B cell (primary cell): ENCODE results near the gene LHPP. TPM values are rescaled to one million over a fixed set of nuclear protein-coding genes. Genes with fewer than 3 reads are reported as not detected.

Experiments
- ATAC-seq: fragments of 200-7000 bp; cut with Tn5 transposase; one replicate; pipeline ENCODE4 v1.10.0; 2021; ENCODE audit warnings: low read depth, mild to moderate bottlenecking, moderate number of reproducible peaks, moderate library complexity
- CTCF ChIA-PET: fragments of 350-600 bp; sonication (Branson Sonifier 250); formaldehyde crosslinking; loops from one replicate; lab custom pipeline; 2021; ENCODE audit warnings: antibody characterized with exemption, inconsistent platforms; lab: Charles Lee
- POLR2A ChIA-PET: fragments of 350-600 bp; sonication (Branson Sonifier 250); formaldehyde crosslinking; loops from one replicate; lab custom pipeline; 2021; ENCODE audit warnings: antibody characterized with exemption; lab: Charles Lee
- DNase-seq: peaks from one replicate; pipeline ENCODE4 v3.0.0; 2013
- H2AFZ ChIP-seq: 2 replicates; pipeline ENCODE4 v1.6.1; 2012; ENCODE audit warnings: mild to moderate bottlenecking, low read depth, low read length; ENCODE audit not compliant: insufficient read depth, poor library complexity, severe bottlenecking
- H3K27ac ChIP-seq, 2 donors: 1 replicate in 1 of 2; 2 replicates in 1 of 2; pipeline ENCODE4 v1.5.1; 2012 to 2013; ENCODE audit warnings: low read length in 2 of 2, mild to moderate bottlenecking in 2 of 2, moderate library complexity in 1 of 2
- H3K27me3 ChIP-seq, 4 experiments: fragments of 200-600 bp in 1 of 4; sonication (generic) in 1 of 4; replicated peaks in 1 of 4; 1 replicate in 2 of 4; 2 replicates in 2 of 4; pipeline versions ENCODE4 v1.6.1 to v1.7.0; 2013 to 2016; ENCODE audit warnings: low read length in 3 of 4, mild to moderate bottlenecking in 2 of 4, mixed read lengths in 1 of 4, moderate library complexity in 1 of 4; ENCODE audit not compliant: insufficient read depth in 4 of 4, control insufficient read depth in 3 of 4; ENCODE audit errors: control extremely low read depth in 1 of 4
- H3K36me3 ChIP-seq, 2 experiments: replicated peaks in 1 of 2; 1 replicate in 1 of 2; 2 replicates in 1 of 2; pipeline versions ENCODE4 v1.6.1 to v1.7.1; 2013; ENCODE audit warnings: low read length in 1 of 2; ENCODE audit not compliant: insufficient read depth in 2 of 2, control insufficient read depth in 1 of 2; ENCODE audit errors: control extremely low read depth in 1 of 2, extremely low read depth in 1 of 2
- H3K4me1 ChIP-seq, 2 donors: fragments of 200-600 bp in 1 of 2; sonication (generic) in 1 of 2; 1 replicate in 1 of 2; 2 replicates in 1 of 2; pipeline versions ENCODE4 v1.5.1 to v1.6.1; 2013 to 2017; ENCODE audit warnings: low read length in 2 of 2; ENCODE audit not compliant: control insufficient read depth in 2 of 2, insufficient read depth in 2 of 2
- H3K4me2 ChIP-seq: replicated peaks from 2 replicates; pipeline ENCODE3; 2012; ENCODE audit warnings: mild to moderate bottlenecking, low read depth, low read length; ENCODE audit not compliant: poor library complexity, severe bottlenecking
- H3K4me3 ChIP-seq, 5 experiments: fragments of 200-600 bp in 1 of 5; sonication (generic) in 1 of 5; 1 replicate in 3 of 5; 2 replicates in 2 of 5; pipeline versions ENCODE4 v1.5.1 to v1.7.0; 2011 to 2016; ENCODE audit warnings: low read length in 4 of 5, mild to moderate bottlenecking in 4 of 5, low read depth in 2 of 5, control low read depth in 1 of 5, moderate library complexity in 1 of 5; ENCODE audit not compliant: insufficient read depth in 1 of 5; ENCODE audit errors: control extremely low read depth in 1 of 5, extremely low read depth in 1 of 5
- H3K79me2 ChIP-seq: fragments of 200-600 bp; sonication (generic); one replicate; pipeline ENCODE4 v1.6.0; 2016; ENCODE audit warnings: low read length; ENCODE audit not compliant: control insufficient read depth, insufficient read depth
- H3K9ac ChIP-seq: fragments of 200-600 bp; sonication (generic); 2 replicates; pipeline ENCODE4 v1.6.1; 2017; ENCODE audit warnings: mild to moderate bottlenecking, low read length, moderate library complexity
- H3K9me3 ChIP-seq, 3 donors: one replicate each; pipeline versions ENCODE4 v1.6.1 to v1.7.1; 2013; ENCODE audit warnings: low read length in 2 of 3; ENCODE audit not compliant: control insufficient read depth in 2 of 3, insufficient read depth in 1 of 3; ENCODE audit errors: control extremely low read depth in 1 of 3
- H4K20me1 ChIP-seq: 2 replicates; pipeline ENCODE4 v1.6.0; 2012; ENCODE audit warnings: mild to moderate bottlenecking, low read length; ENCODE audit not compliant: insufficient read depth, control insufficient read depth, poor library complexity, severe bottlenecking
- H3K27ac Mint-ChIP-seq: one replicate; pipeline ENCODE4 v1.8.0; 2021; ENCODE audit warnings: mixed read lengths
- H3K27me3 Mint-ChIP-seq: one replicate; pipeline ENCODE4 v1.8.0; 2021; ENCODE audit warnings: mixed read lengths
- H3K4me1 Mint-ChIP-seq: one replicate; pipeline ENCODE4 v1.8.0; 2021; ENCODE audit warnings: mixed read lengths
- H3K4me3 Mint-ChIP-seq: one replicate; pipeline ENCODE4 v1.8.0; 2021; ENCODE audit warnings: mixed read lengths
- H3K9me3 Mint-ChIP-seq: one replicate; pipeline ENCODE4 v1.8.0; 2022; ENCODE audit warnings: mixed read lengths; ENCODE audit not compliant: insufficient read depth
- CTCF ChIP-seq: fragments of 200-600 bp; IDR thresholded peaks from one replicate; pipeline ENCODE4 v1.8.0; 2022; ENCODE audit warnings: antibody characterized with exemption, mild to moderate bottlenecking
- EZH2 ChIP-seq: IDR thresholded peaks from 2 replicates; pipeline ENCODE4 v1.6.1; 2012; ENCODE audit warnings: borderline replicate concordance, low read depth, mild to moderate bottlenecking, moderate library complexity, low read length; ENCODE audit not compliant: insufficient read depth, poor library complexity, severe bottlenecking
- WGBS: methylation state at CpG from one replicate; pipeline ENCODE4 v1.1.5; 2013; ENCODE audit warnings: missing lambda C conversion rate; ENCODE audit not compliant: insufficient coverage; 5-methylcytosine and 5-hydroxymethylcytosine counted together
- intact Hi-C: fragments of 100-400 bp; cut with micrococcal nuclease; formaldehyde crosslinking; loops from one replicate; pipeline ENCODE4 v1.10.0; 2022
- polyA plus RNA-seq: library from polyadenylated mRNA; depleted of rRNA; stranded (reverse); fragments of >200 nt; gene quantifications from 2 replicates; pipeline ENCODE4 v1.2.3, GENCODE V29; 2012
- total RNA-seq, 2 donors: library from RNA; stranded (reverse); fragments of 120-200 nt in 1 of 2; gene quantifications; 1 replicate in 1 of 2; 2 replicates in 1 of 2; pipeline versions ENCODE4 v1.2.3 to v1.2.4, GENCODE V29; 2013 to 2022

LHPP gene
- total and polyA plus RNA-seq, 2 donors (not counting 1 experiment from before 2014, with no cell fraction given), result 60.2 to 83.5 TPM

DNA sequence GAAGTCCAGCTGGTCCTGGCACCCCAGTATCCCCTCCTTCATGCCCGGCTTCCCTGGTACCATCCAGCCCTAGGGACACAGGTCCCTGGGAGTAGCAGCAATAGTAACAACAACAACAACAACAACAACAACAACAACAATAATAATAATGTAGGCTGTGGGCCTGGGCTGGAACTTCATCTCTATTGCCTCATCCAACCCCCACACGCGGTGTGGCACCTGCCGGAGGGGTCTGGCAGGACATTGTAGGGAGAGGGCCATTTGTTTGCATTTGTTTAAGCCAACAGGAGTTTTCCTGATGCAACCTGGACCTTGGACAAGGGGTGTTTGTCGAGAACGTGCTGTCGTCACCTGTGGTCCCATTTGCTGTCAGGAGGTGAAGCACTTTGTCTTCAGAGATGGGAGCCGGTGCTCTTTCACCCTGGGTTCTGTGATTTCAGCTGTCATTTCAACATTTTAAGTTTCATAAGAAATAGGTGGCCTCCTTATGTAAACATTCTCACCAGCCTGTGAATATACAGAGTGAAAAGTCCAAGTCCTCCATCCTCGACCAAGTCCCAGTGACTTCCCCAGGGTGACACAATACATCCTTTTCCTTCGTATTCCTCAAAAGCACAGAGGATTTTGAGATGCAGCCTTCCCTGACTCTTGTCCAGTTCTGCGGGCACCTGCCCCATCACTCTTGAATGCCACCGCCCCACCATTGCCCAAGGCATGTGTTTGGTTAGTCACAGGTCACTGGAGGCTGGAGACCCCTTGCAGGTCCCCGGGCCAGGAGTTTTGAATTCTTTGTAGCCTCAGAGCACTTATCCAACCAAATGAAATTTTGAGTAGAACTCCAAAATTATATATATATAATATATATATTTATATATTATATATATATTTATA is 9.2 kb downstream of the LHPP start:
- no peak overlapping the region for H3K4me3 ChIP-seq
- ATAC-seq (no peak), DNase-seq (no peak)
- peaks cover 0 to 3% of the 10 kb centered on the region in 2 experiments for H3K36me3 ChIP-seq
- H2AFZ ChIP-seq, result no peak overlapping the region
- no peak overlapping the region for H3K9ac ChIP-seq
- Mint-ChIP-seq H3K4me1 (peaks cover 18% of the 10 kb centered on the region), H3K27ac (no peak overlapping the region), H3K27me3 (no peaks in the 10 kb centered on the region), H3K4me3 (no peak overlapping the region), H3K9me3 (no peaks in the 10 kb centered on the region)
- H4K20me1 ChIP-seq, result peaks cover 6% of the 10 kb centered on the region
- no peaks in the 10 kb centered on the region for H3K9me3 ChIP-seq
- H3K27ac ChIP-seq, result no peak overlapping the region
- H3K27me3 ChIP-seq, result no peaks in the 10 kb centered on the region
- CTCF ChIA-PET, result no interaction called here
- H3K79me2 ChIP-seq, result peaks cover 37% of the 10 kb centered on the region
- no peak overlapping the region for H3K4me2 ChIP-seq
- no peak for TF ChIP-seq EZH2
- TF ChIP-seq CTCF, result no peak
- peaks cover 4 to 5% of the 10 kb centered on the region in 2 donors for H3K4me1 ChIP-seq
- WGBS, result 100% methylated on average over 7 of the region's 13 CpGs
- POLR2A ChIA-PET, result no interaction called here
- intact Hi-C loops, result no loop called here

DNA sequence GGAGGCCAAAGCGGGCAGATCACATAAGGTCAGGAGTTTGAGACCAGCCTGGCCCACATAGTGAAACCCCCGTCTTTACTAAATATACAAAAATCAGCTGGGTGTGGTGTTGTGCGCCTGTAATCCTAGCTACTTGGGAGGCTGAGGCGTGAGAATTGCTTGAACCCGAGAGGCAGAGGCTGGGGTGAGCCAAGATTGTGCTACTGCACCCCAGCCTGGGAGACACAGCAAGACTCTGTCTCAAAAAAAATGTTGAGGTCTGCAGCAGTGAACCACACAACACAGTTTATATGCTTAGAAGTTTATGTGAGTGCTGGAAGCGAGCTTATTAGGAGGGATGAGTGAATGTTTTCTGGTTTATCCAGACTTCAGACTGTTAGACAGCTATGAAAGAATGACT is 10.4 kb downstream of the LHPP start:
- Histone ChIP-seq H3K4me3 (no peak overlapping the region), H3K9me3 (no peaks in the 10 kb centered on the region), H2AFZ (no peak overlapping the region), H3K27ac (no peak overlapping the region), H4K20me1 (peaks cover 6% of the 10 kb centered on the region), H3K4me2 (no peak overlapping the region), H3K4me1 (no peaks in the 10 kb centered on the region), H3K27me3 (no peaks in the 10 kb centered on the region), H3K36me3 (peaks cover 0 to 3% of the 10 kb centered on the region in 2 experiments), H3K9ac (no peak overlapping the region), H3K79me2 (peaks cover 26% of the 10 kb centered on the region)
- Mint-ChIP-seq H3K27ac (no peak overlapping the region), H3K9me3 (no peaks in the 10 kb centered on the region), H3K4me3 (no peak overlapping the region), H3K4me1 (peaks cover 13% of the 10 kb centered on the region), H3K27me3 (no peaks in the 10 kb centered on the region)
- POLR2A ChIA-PET, result interaction anchor here (0.9 kb wide), 1 partner anchor 10 kb away, joined by 4 read pairs; the partner anchor contains the start of gene LHPP
- DNase-seq (no peak), ATAC-seq (no peak)
- 86% methylated on average over 1 of the region's 6 CpGs for WGBS
- intact Hi-C loops, result no loop called here
- TF ChIP-seq CTCF (no peak), EZH2 (no peak)
- CTCF ChIA-PET, result no interaction called here
